ENCODE measurements around the gene LDHAL6B. TPM values are rescaled to one million over a fixed set of nuclear protein-coding genes. Genes with fewer than 3 reads are reported as not detected.

The LDHAL6B gene
- total RNA-seq, 1 experiment from 2014 or later: not detected

DNA sequence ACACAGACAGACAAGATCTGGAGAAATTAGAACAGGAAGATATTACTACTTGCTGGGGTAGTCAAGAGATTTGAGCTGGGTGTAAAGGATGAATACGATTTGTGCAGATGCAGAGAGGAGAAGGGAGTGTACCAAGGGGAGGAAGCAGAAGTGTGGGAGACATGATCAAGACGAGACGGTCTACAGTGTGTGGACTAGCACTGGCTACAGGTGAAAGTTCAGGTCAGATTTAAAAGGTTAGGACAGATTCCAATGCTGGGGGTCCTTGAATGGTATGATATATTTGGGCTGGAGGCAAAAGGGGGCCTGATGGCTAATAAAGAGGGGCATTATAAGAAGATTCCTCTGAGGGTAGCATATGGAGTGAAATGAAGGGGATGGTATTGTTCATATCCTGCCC, 12.1 kb downstream of the LDHAL6B start:
- no peak for DNase-seq (ENCODE audit: low read depth)

GRCh38 chr15:59221511-59222505, 15.2 kb downstream of the LDHAL6B start:
- DNase-seq (ENCODE audit: low read depth): peak; percentile 18

- DNase-seq (ENCODE audit: low read depth): no peak
Observed at GRCh38 chr15:59222906-59223550, 16.4 kb downstream of the LDHAL6B start.

GRCh38 chr15:59223736-59224135, 17.1 kb downstream of the LDHAL6B start:
- no peak for DNase-seq (ENCODE audit: low read depth)

GRCh38 chr15:59224474-59224873, 17.8 kb downstream of the LDHAL6B start:
- DNase-seq (ENCODE audit: low read depth): no peak

DNA sequence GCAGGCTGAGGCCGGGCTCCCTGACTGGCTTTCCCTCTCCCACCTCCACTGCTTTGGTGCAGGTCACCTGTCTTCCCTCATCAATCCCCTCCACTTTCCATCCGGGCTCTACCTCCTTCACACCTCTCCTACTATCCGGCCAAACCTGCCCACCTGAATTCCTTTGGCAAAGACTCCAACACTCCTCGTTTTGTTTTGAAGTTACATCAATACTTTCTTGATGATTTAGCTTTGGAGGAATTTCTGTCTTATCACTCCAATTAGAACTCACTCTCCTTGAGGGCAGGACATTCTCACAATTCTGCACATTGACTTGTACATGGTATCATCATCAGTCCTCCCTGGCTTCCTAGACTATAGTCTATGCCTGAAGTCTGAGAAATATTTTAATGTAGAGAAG, 20.4 kb downstream of the LDHAL6B start:
- DNase-seq (ENCODE audit: low read depth): no peak

- DNase-seq (ENCODE audit: low read depth): no peak
Observed at GRCh38 chr15:59229015-59229414, 22.4 kb downstream of the LDHAL6B start.

DNA sequence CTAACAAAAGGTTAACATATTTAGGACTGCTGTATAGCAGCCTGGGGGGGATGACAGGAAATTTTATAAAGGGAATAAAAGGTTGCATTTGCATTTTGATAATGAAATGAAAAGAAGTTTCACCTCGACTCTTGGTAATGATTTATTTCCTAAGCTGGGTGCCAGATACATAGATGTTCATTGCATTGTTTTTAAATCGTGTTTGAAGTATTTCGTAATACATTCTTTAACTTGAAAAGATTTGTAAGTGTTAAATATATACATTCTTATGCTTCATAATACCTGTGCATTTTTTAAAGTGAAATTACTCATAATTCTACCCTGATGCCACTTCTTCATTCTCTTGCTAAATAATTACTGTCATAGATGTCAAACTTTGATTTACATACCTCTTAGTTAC, 22.8 kb downstream of the LDHAL6B start:
- DNase-seq (ENCODE audit: low read depth): no peak

DNA sequence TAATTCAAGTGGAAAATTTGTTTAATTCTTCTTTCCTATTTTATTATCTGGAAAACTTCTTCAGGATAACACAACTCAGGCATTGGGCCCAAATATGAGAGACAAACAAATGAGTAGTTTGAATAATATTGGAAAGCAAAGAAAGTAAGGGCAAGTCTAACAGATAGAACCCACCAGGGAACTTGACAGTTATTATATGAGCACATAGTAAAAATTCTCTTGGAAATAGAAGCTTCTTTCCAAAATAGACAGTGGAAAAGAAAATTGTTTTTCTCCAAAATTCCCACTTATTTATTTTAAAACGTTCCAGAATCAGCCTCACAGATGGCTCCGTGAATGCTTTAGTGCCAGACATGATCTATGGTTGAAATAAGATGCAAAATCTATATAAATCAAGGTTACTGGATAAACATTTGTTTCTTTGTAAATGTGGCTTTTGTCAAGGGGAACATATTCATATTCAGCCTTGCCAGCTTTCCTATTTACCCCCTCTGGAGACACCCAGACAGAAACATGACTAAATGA, 23.9 kb downstream of the LDHAL6B start:
- DNase-seq (ENCODE audit: low read depth): no peak

- DNase-seq (ENCODE audit: low read depth): peak; percentile 63
Observed at GRCh38 chr15:59232476-59232875, 25.8 kb downstream of the LDHAL6B start.

- no peak for DNase-seq (ENCODE audit: low read depth)
Observed at GRCh38 chr15:59236394-59236793, 29.8 kb downstream of the LDHAL6B start.

- DNase-seq (ENCODE audit: low read depth): no peak
Observed at GRCh38 chr15:59237119-59237855, 30.6 kb downstream of the LDHAL6B start.

- DNase-seq (ENCODE audit: low read depth): no peak
Observed at GRCh38 chr15:59237924-59238331, 31.3 kb downstream of the LDHAL6B start.

DNA sequence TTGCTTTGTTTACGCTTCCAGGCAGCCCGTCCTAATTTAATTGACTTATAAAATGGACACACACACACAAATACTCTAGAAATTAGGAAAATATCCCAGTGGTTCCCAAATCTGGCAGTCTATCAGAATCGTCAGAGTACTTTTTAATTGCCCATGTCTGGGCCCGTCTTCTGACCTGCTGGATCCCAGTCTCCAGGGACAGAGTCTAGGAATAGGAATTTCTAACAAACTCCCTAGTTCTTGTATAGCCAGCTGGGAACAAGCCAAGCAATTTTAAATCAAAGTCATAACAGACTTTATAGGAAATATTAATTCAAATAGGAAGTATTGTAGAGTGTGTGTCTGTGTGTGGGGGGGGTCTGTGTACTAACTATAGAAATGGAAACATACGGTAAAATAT, 33.4 kb downstream of the LDHAL6B start:
- DNase-seq (ENCODE audit: low read depth): no peak

- no peak for DNase-seq (ENCODE audit: low read depth)
Observed at GRCh38 chr15:59242649-59243048, 36.0 kb downstream of the LDHAL6B start.

DNA sequence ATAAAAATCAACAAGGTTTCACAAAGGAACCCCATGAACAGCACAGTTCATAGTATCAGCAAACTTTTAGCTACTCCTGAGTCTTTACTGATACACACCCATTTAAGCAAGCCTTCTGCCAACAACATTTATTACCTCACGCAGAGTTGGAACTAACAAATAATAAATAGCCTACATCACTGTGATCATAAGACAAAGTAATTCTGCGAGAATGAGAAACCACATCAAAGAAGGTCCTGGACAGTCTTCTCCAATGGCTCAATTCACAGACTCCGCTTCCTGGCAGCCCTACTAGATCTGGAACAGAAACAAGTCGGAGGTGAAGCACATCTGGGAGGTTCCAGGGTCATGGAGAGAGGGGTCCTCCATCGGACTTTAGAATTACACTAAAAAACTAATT, 37.0 kb downstream of the LDHAL6B start:
- DNase-seq (ENCODE audit: low read depth): no peak

DNA sequence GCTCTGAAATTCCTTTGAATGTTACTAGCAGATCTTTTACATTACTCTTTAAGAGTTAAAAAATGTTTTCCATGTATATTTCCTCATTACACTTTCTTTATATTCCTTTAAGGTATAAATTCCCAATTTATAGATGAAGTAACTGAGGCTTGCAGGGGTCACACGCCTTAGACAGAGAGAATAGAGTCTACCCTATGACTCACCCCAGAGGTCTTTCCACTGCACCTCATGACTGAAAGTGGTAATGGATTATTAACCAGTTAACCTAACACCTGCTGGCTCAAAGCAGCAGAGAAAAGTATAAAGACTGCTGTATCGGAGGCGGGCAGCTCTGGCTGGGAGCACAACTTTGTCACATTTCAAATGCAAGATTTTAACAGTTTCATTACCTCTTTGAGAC, 37.7 kb downstream of the LDHAL6B start:
- no peak for DNase-seq (ENCODE audit: low read depth)

DNA sequence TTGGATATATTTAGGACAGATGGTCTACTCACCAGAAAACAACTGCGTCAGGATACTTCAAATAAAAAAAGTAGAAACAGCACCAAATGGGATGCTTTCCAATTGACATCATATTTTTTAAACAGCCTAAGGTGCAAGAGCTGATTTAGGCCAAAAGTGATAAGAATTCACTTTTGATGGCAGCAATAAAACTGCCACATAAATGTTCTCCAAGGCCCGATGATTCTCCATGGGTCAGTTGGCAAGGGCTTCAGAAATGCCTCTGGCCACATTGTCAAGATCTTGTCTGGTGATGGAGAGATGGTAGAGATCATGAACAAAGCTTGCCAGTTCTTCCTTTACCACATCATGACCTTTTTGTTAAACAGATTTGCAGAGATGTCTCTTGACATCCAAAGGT, 38.9 kb downstream of the LDHAL6B start:
- no peak for DNase-seq (ENCODE audit: low read depth)

- peak; percentile 53 for DNase-seq (ENCODE audit: low read depth)
Observed at GRCh38 chr15:59247364-59247763, 40.7 kb downstream of the LDHAL6B start.

- DNase-seq (ENCODE audit: low read depth): no peak
Observed at GRCh38 chr15:59249816-59250215, 43.2 kb downstream of the LDHAL6B start.

- no peak for DNase-seq (ENCODE audit: low read depth)
Observed at GRCh38 chr15:59250249-59250648, 43.6 kb downstream of the LDHAL6B start.
